ENCODE results near the gene ABCG5. TPM values are rescaled to one million over a fixed set of nuclear protein-coding genes. Genes with fewer than 3 reads are reported as not detected.

Gene ABCG5
- total RNA-seq, 1 donor from 2014 or later = not detected

- Mint-ChIP-seq H3K9me3 (no peaks in the 10 kb centered on the region), H3K27me3 (ENCODE audit: low read depth) (no peaks in the 10 kb centered on the region), H3K27ac (no peak overlapping the region)
These were observed 60.4 kb downstream of the ABCG5 start for GRCh38 chr2:43778233-43778632.

GRCh38 chr2:43777306-43777926, 61.2 kb downstream of the ABCG5 start:
- no peak for DNase-seq (ENCODE audit: low spot score in 2 of 2, unreplicated experiment in 2 of 2)
- Mint-ChIP-seq H3K27me3 (ENCODE audit: low read depth) (no peaks in the 10 kb centered on the region), H3K36me3 (peaks cover 18% of the 10 kb centered on the region), H3K4me1 (peaks cover 9% of the 10 kb centered on the region), H3K27ac (no peak overlapping the region), H3K9me3 (no peaks in the 10 kb centered on the region), H3K4me3 (no peak overlapping the region)
- TF ChIP-seq CTCF (IDR thresholded peaks at IDR 0.05; ENCODE audit: unreplicated experiment) = no peak

More at GRCh38 chr2:43778233-43778632, 60.4 kb downstream of the ABCG5 start:
- H3K4me3 Mint-ChIP-seq = no peak overlapping the region
- peaks cover 18% of the 10 kb centered on the region for H3K36me3 Mint-ChIP-seq
- TF ChIP-seq CTCF (IDR thresholded peaks at IDR 0.05; ENCODE audit: unreplicated experiment) = no peak
- H3K4me1 Mint-ChIP-seq = peaks cover 9% of the 10 kb centered on the region
- no peak for DNase-seq (ENCODE audit: low spot score in 2 of 2, unreplicated experiment in 2 of 2)

GRCh38 chr2:43776324-43776723, 62.3 kb downstream of the ABCG5 start:
- H3K36me3 Mint-ChIP-seq = peaks cover 16% of the 10 kb centered on the region
- H3K27me3 Mint-ChIP-seq (ENCODE audit: low read depth) = no peaks in the 10 kb centered on the region
- peaks cover 9% of the 10 kb centered on the region for H3K4me1 Mint-ChIP-seq
- no peaks in the 10 kb centered on the region for H3K9me3 Mint-ChIP-seq
- no peak for DNase-seq (ENCODE audit: low spot score in 2 of 2, unreplicated experiment in 2 of 2)
- H3K27ac Mint-ChIP-seq = no peak overlapping the region
- no peak for TF ChIP-seq CTCF (IDR thresholded peaks at IDR 0.05; ENCODE audit: unreplicated experiment)
- no peak overlapping the region for H3K4me3 Mint-ChIP-seq

DNA sequence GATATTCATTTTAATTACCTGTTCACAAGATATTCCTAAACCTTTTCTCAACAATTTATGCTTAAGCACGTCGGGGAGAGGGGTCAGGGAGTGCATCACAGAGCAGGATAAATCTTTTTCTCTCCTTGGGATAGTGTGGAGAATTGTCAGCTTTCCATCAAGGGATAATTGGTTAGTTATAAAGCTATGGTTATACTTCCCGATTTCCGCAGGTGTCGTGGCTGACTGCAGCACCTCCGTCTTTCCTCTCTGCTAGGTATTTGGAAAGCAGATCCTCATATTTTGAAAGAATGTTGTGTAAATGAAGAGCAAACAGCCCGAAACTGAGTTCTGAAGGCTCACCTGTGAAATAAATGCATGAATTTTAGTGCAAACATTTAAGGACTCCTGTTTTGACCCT, 64.0 kb downstream of the ABCG5 start:
- peaks cover 3% of the 10 kb centered on the region for H3K27me3 Mint-ChIP-seq (ENCODE audit: low read depth)
- DNase-seq (ENCODE audit: low spot score in 2 of 2, unreplicated experiment in 2 of 2) = no peak
- TF ChIP-seq CTCF (IDR thresholded peaks at IDR 0.05; ENCODE audit: unreplicated experiment) = no peak
- H3K36me3 Mint-ChIP-seq = peaks cover 8% of the 10 kb centered on the region
- H3K4me1 Mint-ChIP-seq = peaks cover 9% of the 10 kb centered on the region
- H3K4me3 Mint-ChIP-seq = peak overlapping the region; percentile 96
- no peaks in the 10 kb centered on the region for H3K9me3 Mint-ChIP-seq
- H3K27ac Mint-ChIP-seq = peak overlapping the region; percentile 100

DNA sequence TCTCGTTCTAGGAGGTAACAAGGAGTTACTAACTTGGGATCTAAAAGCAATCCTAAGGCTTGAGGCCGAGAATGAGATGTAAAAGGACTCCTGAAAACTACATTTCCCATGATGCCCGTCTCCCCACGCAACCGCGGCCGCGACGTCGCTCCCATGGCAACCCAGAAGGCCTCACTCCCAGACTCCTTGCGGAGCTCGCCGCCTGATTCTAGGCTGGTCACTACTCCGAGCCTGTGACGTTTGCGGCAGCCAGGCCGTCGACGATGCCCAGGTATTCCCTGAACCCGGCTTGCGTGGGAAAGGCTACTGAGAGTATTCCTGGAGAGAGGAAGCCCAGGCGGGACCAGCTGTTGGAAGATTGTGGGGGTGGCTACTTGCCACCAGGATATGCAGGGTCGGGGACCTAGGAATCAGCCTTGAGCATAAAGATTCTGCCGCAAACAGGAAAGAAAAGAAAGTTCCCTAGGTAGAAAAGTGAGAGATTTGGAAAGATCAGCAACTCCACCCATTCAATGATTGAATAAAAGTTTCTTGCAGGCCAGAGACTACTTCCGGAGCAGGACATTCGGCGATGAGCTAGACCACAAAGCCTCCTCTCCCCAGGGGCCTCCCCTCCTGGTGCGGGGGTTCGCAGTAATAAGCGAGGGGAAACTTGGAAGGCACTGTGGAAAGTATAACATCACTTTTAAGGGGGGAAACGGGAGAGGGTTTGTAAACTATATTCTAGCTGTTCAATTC, 64.6 kb downstream of the ABCG5 start, which contains the start of gene DYNC2LI1:
TSS of gene DYNC2LI1 (plus strand) at position 164 of the 738 bp plus-strand sequence. CDS start at position 264, 100 bp downstream.
- peak within 1 kb of the TSS; percentile 100 for H3K27ac Mint-ChIP-seq
- no peak for TF ChIP-seq CTCF (IDR thresholded peaks at IDR 0.05; ENCODE audit: unreplicated experiment)
- H3K4me1 Mint-ChIP-seq = peaks cover 9% of the 10 kb centered on the region
- peak; percentile 75 to 86 for DNase-seq (ENCODE audit: low spot score in 2 of 2, unreplicated experiment in 2 of 2)
- H3K4me3 Mint-ChIP-seq = peak within 1 kb of the TSS; percentile 96
- peaks cover 4% of the 10 kb centered on the region for H3K36me3 Mint-ChIP-seq
- H3K9me3 Mint-ChIP-seq = no peaks in the 10 kb centered on the region
- H3K27me3 Mint-ChIP-seq (ENCODE audit: low read depth) = peaks cover 6% of the 10 kb centered on the region
